H9 (cell line): ENCODE measurements around the gene ZNF619. TPM values are rescaled to one million over a fixed set of nuclear protein-coding genes. Genes with fewer than 3 reads are reported as not detected.
"Not testable (repeated sequence)": the region's sequence is repeated elsewhere in the genome, so short reads cannot be mapped to it uniquely, and the experiment has no call there.

Experiments
- DNase-seq: peaks from one replicate; pipeline ENCODE4 v3.0.0-alpha.2; 2017
- H2AFZ ChIP-seq: one replicate; pipeline ENCODE4 v1.6.1; 2013; ENCODE audit warnings: mild to moderate bottlenecking, low read length, control low read depth, moderate library complexity
- H2AK5ac ChIP-seq: 2 replicates; pipeline ENCODE4 v1.6.1; 2013; ENCODE audit warnings: low read length, control low read depth, mixed read lengths; ENCODE audit not compliant: insufficient read length
- H2BK120ac ChIP-seq: one replicate; pipeline ENCODE4 v1.6.1; 2013; ENCODE audit warnings: low read depth, mild to moderate bottlenecking, low read length, control low read depth, inconsistent platforms; ENCODE audit not compliant: poor library complexity, severe bottlenecking
- H2BK12ac ChIP-seq: 2 replicates; pipeline ENCODE4 v1.6.1; 2013; ENCODE audit warnings: low read length, control low read depth, mixed read lengths, low read depth; ENCODE audit not compliant: insufficient read length
- H2BK15ac ChIP-seq: 2 replicates; pipeline ENCODE4 v1.6.1; 2013; ENCODE audit warnings: low read depth, low read length, control low read depth
- H2BK20ac ChIP-seq: one replicate; pipeline ENCODE4 v1.6.1; 2013; ENCODE audit warnings: low read depth, mild to moderate bottlenecking, low read length, control low read depth, inconsistent platforms; ENCODE audit not compliant: poor library complexity, severe bottlenecking
- H2BK5ac ChIP-seq: 2 replicates; pipeline ENCODE4 v1.6.1; 2013; ENCODE audit warnings: low read length, control low read depth, mixed read lengths; ENCODE audit not compliant: insufficient read length
- H3K14ac ChIP-seq: 2 replicates; pipeline ENCODE4 v1.6.1; 2013; ENCODE audit warnings: low read length, control low read depth; ENCODE audit not compliant: insufficient read depth
- H3K18ac ChIP-seq: 2 replicates; pipeline ENCODE4 v1.6.1; 2013; ENCODE audit warnings: low read depth, mild to moderate bottlenecking, mixed read lengths, low read length, control low read depth; ENCODE audit not compliant: insufficient read length
- H3K23ac ChIP-seq: 2 replicates; pipeline ENCODE4 v1.6.1; 2013; ENCODE audit warnings: low read length, control low read depth, mixed read lengths, low read depth; ENCODE audit not compliant: insufficient read length
- H3K23me2 ChIP-seq: 2 replicates; pipeline ENCODE4 v1.6.1; 2013; ENCODE audit warnings: low read depth, mild to moderate bottlenecking, mixed read lengths, low read length, control low read depth; ENCODE audit not compliant: insufficient read length, poor library complexity, severe bottlenecking
- H3K27ac ChIP-seq: 2 replicates; pipeline ENCODE4 v1.5.1; 2013; ENCODE audit warnings: low read length, control low read depth, mixed read lengths, low read depth; ENCODE audit not compliant: insufficient read length
- H3K27me3 ChIP-seq: 2 replicates; pipeline ENCODE4 v1.6.1; 2013; ENCODE audit warnings: low read length, control low read depth, inconsistent platforms; ENCODE audit not compliant: insufficient read depth
- H3K4ac ChIP-seq: 2 replicates; pipeline ENCODE4 v1.6.1; 2013; ENCODE audit warnings: low read depth, mild to moderate bottlenecking, control low read depth, inconsistent platforms, low read length, moderate library complexity
- H3K4me1 ChIP-seq: 2 replicates; pipeline ENCODE4 v1.6.1; 2013; ENCODE audit warnings: low read length, control low read depth, inconsistent platforms; ENCODE audit not compliant: insufficient read depth
- H3K4me2 ChIP-seq: 2 replicates; pipeline ENCODE4 v1.6.1; 2013; ENCODE audit warnings: low read length, control low read depth, mixed read lengths; ENCODE audit not compliant: insufficient read length, insufficient read depth
- H3K56ac ChIP-seq: 2 replicates; pipeline ENCODE4 v1.6.1; 2013; ENCODE audit warnings: low read depth, mild to moderate bottlenecking, mixed read lengths, low read length, control low read depth; ENCODE audit not compliant: insufficient read length
- H3K79me1 ChIP-seq: 2 replicates; pipeline ENCODE4 v1.6.1; 2013; ENCODE audit warnings: low read depth, mild to moderate bottlenecking, moderate library complexity, low read length, control low read depth, inconsistent platforms; ENCODE audit not compliant: insufficient read depth, poor library complexity, severe bottlenecking
- H3K79me2 ChIP-seq: 2 replicates; pipeline ENCODE4 v1.6.1; 2013; ENCODE audit warnings: low read length, control low read depth, inconsistent platforms; ENCODE audit not compliant: insufficient read depth
- H3K9ac ChIP-seq: 2 replicates; pipeline ENCODE4 v1.6.1; 2013; ENCODE audit warnings: low read length, control low read depth, mixed read lengths; ENCODE audit not compliant: insufficient read length; ENCODE audit errors: extremely low read depth
- H3K9me3 ChIP-seq: one replicate; pipeline ENCODE4 v1.6.1; 2013; ENCODE audit warnings: low read depth, low read length, inconsistent platforms; ENCODE audit not compliant: control insufficient read depth
- H3T11ph ChIP-seq: one replicate; pipeline ENCODE4 v1.6.1; 2013; ENCODE audit warnings: mild to moderate bottlenecking, low read length, control low read depth, inconsistent platforms
- H4K20me1 ChIP-seq: one replicate; pipeline ENCODE4 v1.6.1; 2013; ENCODE audit not compliant: control insufficient read depth, insufficient read length, insufficient read depth
- H4K5ac ChIP-seq: 2 replicates; pipeline ENCODE4 v1.6.1; 2013; ENCODE audit warnings: low read depth, mild to moderate bottlenecking, mixed read lengths, low read length, control low read depth; ENCODE audit not compliant: insufficient read length
- H4K8ac ChIP-seq: replicated peaks from 2 replicates; pipeline ENCODE4 v1.6.1; 2013; ENCODE audit warnings: low read length, control low read depth, mixed read lengths, low read depth; ENCODE audit not compliant: insufficient read length
- H4K91ac ChIP-seq: 2 replicates; pipeline ENCODE4 v1.6.1; 2013; ENCODE audit warnings: low read depth, mild to moderate bottlenecking, moderate library complexity, mixed read lengths, low read length, control low read depth; ENCODE audit not compliant: insufficient read length
- H3K27ac Mint-ChIP-seq, 3 experiments: 2 replicates in 2 of 3; 3 replicates in 1 of 3; pipeline ENCODE4 v1.8.0; 2020 to 2021; ENCODE audit warnings: mixed read lengths in 3 of 3, mild to moderate bottlenecking in 1 of 3, moderate library complexity in 1 of 3
- H3K27me3 Mint-ChIP-seq: 2 replicates; pipeline ENCODE4 v1.8.0; 2021; ENCODE audit warnings: low read depth, mild to moderate bottlenecking, moderate library complexity, mixed read lengths
- H3K36me3 Mint-ChIP-seq, 3 experiments: 2 replicates in 2 of 3; 3 replicates in 1 of 3; pipeline ENCODE4 v1.8.0; 2020 to 2021; ENCODE audit warnings: low read depth in 3 of 3, mixed read lengths in 3 of 3; ENCODE audit not compliant: insufficient read depth in 1 of 3
- H3K4me1 Mint-ChIP-seq, 2 experiments: 2 replicates each; pipeline ENCODE4 v1.8.0; 2020; ENCODE audit warnings: mixed read lengths in 2 of 2
- H3K4me3 Mint-ChIP-seq, 2 experiments: 2 replicates in 1 of 2; 3 replicates in 1 of 2; pipeline ENCODE4 v1.8.0; 2020 to 2021; ENCODE audit warnings: mild to moderate bottlenecking in 2 of 2, mixed read lengths in 2 of 2, moderate library complexity in 1 of 2
- H3K9me3 Mint-ChIP-seq, 2 experiments: 2 replicates in 1 of 2; 3 replicates in 1 of 2; pipeline ENCODE4 v1.8.0; 2020; ENCODE audit warnings: mild to moderate bottlenecking in 2 of 2, mixed read lengths in 2 of 2, moderate library complexity in 1 of 2
- CTCF ChIP-seq: fragments of 200-600 bp; sonication (generic); conservative IDR thresholded peaks from 3 replicates; pipeline ENCODE4 v1.8.0; 2021; ENCODE audit warnings: antibody characterized with exemption, mild to moderate bottlenecking
- WGBS: extraction: QIAGEN DNeasy Blood & Tissue Kit; methylation state at CpG from one replicate; pipeline ENCODE4 v1.1.7; 2013; ENCODE audit warnings: missing lambda C conversion rate, low lambda C conversion rate, mixed read lengths; ENCODE audit not compliant: insufficient read length; ENCODE audit errors: extremely low coverage; 5-methylcytosine and 5-hydroxymethylcytosine counted together
- total RNA-seq: library from RNA; stranded (reverse); gene quantifications from 2 replicates; pipeline ENCODE4 v1.2.1, GENCODE V29; 2021

The ZNF619 gene
- total RNA-seq, 1 experiment from 2014 or later = 4.8 TPM

- Histone ChIP-seq H3K9ac (no peak overlapping the region), H3K14ac (no peak overlapping the region), H2AFZ (no peak overlapping the region), H3K79me2 (peaks cover 10% of the 10 kb centered on the region; the same call in 1 of the 2 replicates), H3K23me2 (peaks cover 2% of the 10 kb centered on the region), H3K4me1 (no peaks in the 10 kb centered on the region), H4K91ac (no peak overlapping the region), H4K5ac (no peak overlapping the region), H4K8ac (no peak overlapping the region), H2AK5ac (no peak overlapping the region), H3K18ac (no peak overlapping the region), H3K27ac (no peak overlapping the region), H2BK5ac (no peak overlapping the region), H3K4ac (no peak overlapping the region), H3T11ph (no peak overlapping the region), H3K4me2 (no peak overlapping the region), H3K27me3 (no peaks in the 10 kb centered on the region), H2BK20ac (no peak overlapping the region), H3K9me3 (no peaks in the 10 kb centered on the region), H3K23ac (no peak overlapping the region), H4K20me1 (peaks cover 2% of the 10 kb centered on the region), H3K79me1 (no peaks in the 10 kb centered on the region), H3K56ac (no peak overlapping the region), H2BK120ac (no peak overlapping the region), H2BK15ac (no peak overlapping the region), H2BK12ac (no peak overlapping the region)
- H3K9me3 Mint-ChIP-seq = no peaks in the 10 kb centered on the region
- H3K36me3 Mint-ChIP-seq = peaks cover 40 to 78% (median 64%) of the 10 kb centered on the region in 3 experiments
- H3K27me3 Mint-ChIP-seq = no peaks in the 10 kb centered on the region
- peaks cover 19 to 26% of the 10 kb centered on the region in 2 experiments for H3K4me1 Mint-ChIP-seq
- no peak for TF ChIP-seq CTCF
- H3K4me3 Mint-ChIP-seq = no peak overlapping the region
- DNase-seq = no peak
- WGBS = no CpG with 5 or more reads among the region's 3 CpGs
- 0 out of 7 replicates have a peak overlapping the region, but pooled peaks of 1 of the 3 experiments have one; percentile 6 for H3K27ac Mint-ChIP-seq
Observed at GRCh38 chr3:40461161-40461560, 15.8 kb upstream of the ZNF619 start.

GRCh38 chr3:40462838-40463237, 14.1 kb upstream of the ZNF619 start:
- H3K18ac ChIP-seq, H3K79me1 ChIP-seq, H2BK15ac ChIP-seq, H3K9me3 ChIP-seq, H4K8ac ChIP-seq, H3K79me2 ChIP-seq, H3K4me3 Mint-ChIP-seq, H4K20me1 ChIP-seq, H3K4me2 ChIP-seq, H3K23me2 ChIP-seq, H3K9ac ChIP-seq, H3K27ac ChIP-seq, H3K4ac ChIP-seq, H3K9me3 Mint-ChIP-seq, DNase-seq, H2AFZ ChIP-seq, H3K27ac Mint-ChIP-seq, H2AK5ac ChIP-seq, H3K27me3 Mint-ChIP-seq, H3K23ac ChIP-seq, H3K56ac ChIP-seq, H2BK5ac ChIP-seq, H2BK12ac ChIP-seq, H2BK120ac ChIP-seq, H3T11ph ChIP-seq, H3K4me1 ChIP-seq, H3K14ac ChIP-seq, H2BK20ac ChIP-seq, H4K91ac ChIP-seq, H4K5ac ChIP-seq, H3K27me3 ChIP-seq: not testable (repeated sequence)
- peaks cover 19 to 21% of the 10 kb centered on the region in 2 experiments for H3K4me1 Mint-ChIP-seq
- no CpG with 5 or more reads among the region's 7 CpGs for WGBS
- H3K36me3 Mint-ChIP-seq = peaks cover 44 to 80% (median 68%) of the 10 kb centered on the region in 3 experiments
